K562 (cell line): ENCODE measurements around the gene RALGAPB. TPM values are rescaled to one million over a fixed set of nuclear protein-coding genes. Genes with fewer than 3 reads are reported as not detected.

Experiments used
- ATAC-seq: fragments of 200-7000 bp; cut with Tn5 transposase; 3 replicates; pipeline ENCODE4 v1.9.1; 2020; ENCODE audit warnings: moderate library complexity
- BruUV-seq: library from RNA; stranded (reverse); fragments of 400-500 nt; replicated peaks from 2 replicates; lab custom pipeline; 2021; lab: Mats Ljungman, UMichigan
- CTCF ChIA-PET: fragments of 300-600 bp; formaldehyde crosslinking; extraction: SDS; loops from one replicate; lab custom pipeline; 2021; ENCODE audit warnings: low intra/inter-chr PET ratio; lab: Yijun Ruan, JAX
- POLR2A ChIA-PET: fragments of 300-600, 350-650 bp; sonication (Branson Sonifier 250); formaldehyde crosslinking; extraction: SDS; loops from one replicate; lab custom pipeline; 2021; ENCODE audit warnings: antibody characterized with exemption, inconsistent platforms; lab: Yijun Ruan, JAX
- DNase-seq, 4 experiments: peaks; one replicate each; pipeline versions ENCODE4 v3.0.0 to v3.0.0-alpha.2; 2011 to 2018; ENCODE audit warnings: low spot score in 3 of 4, mixed read lengths in 3 of 4; ENCODE audit errors: extremely low read depth in 1 of 4
- FAIRE-seq: peaks from 2 replicates; lab custom pipeline; 2011; peaks lifted over from hg19 to GRCh38; lab: Jason Lieb, UNC
- H2AFZ ChIP-seq: 2 replicates; pipeline ENCODE4 v1.6.0; 2011; ENCODE audit warnings: low read depth, low read length, control low read depth, inconsistent platforms
- H3K27ac ChIP-seq: fragments of 200-600 bp; 3 replicates; pipeline ENCODE4 v1.8.0; 2011; ENCODE audit warnings: low read depth, mild to moderate bottlenecking, control low read depth, inconsistent platforms, low read length, moderate library complexity, mixed read lengths; ENCODE audit errors: extremely low read depth
- H3K27me3 ChIP-seq, 2 experiments: fragments of 300-600 bp in 1 of 2; 2 replicates in 1 of 2; 3 replicates in 1 of 2; pipeline versions ENCODE4 v1.6.0 to v1.8.0; 2011; ENCODE audit warnings: inconsistent platforms in 2 of 2, low read length in 2 of 2, mild to moderate bottlenecking in 1 of 2, mixed read lengths in 1 of 2, moderate library complexity in 1 of 2; ENCODE audit not compliant: control insufficient read depth in 2 of 2, insufficient read depth in 2 of 2
- H3K36me3 ChIP-seq: fragments of 300-600 bp; 3 replicates; pipeline ENCODE4 v1.8.0; 2011; ENCODE audit warnings: mild to moderate bottlenecking, low read length, inconsistent platforms; ENCODE audit not compliant: control insufficient read depth, insufficient read depth
- H3K4me1 ChIP-seq, 2 experiments: fragments of 200-600 bp in 1 of 2; replicated peaks in 1 of 2; 2 replicates in 1 of 2; 3 replicates in 1 of 2; pipeline versions ENCODE4 v1.5.1 to v1.8.0; 2011; ENCODE audit warnings: inconsistent platforms in 2 of 2, low read length in 2 of 2, mild to moderate bottlenecking in 1 of 2, mixed read lengths in 1 of 2, moderate library complexity in 1 of 2; ENCODE audit not compliant: control insufficient read depth in 2 of 2, insufficient read depth in 2 of 2
- H3K4me2 ChIP-seq: 2 replicates; pipeline ENCODE4 v1.6.1; 2011; ENCODE audit warnings: low read length, control low read depth, inconsistent platforms, mixed read lengths; ENCODE audit not compliant: insufficient read depth
- H3K4me3 ChIP-seq: fragments of 200-600 bp; sonication (generic), shearing (Covaris generic); 2 replicates; pipeline ENCODE4 v1.5.1; 2016; ENCODE audit warnings: control low read depth, inconsistent platforms
- H3K79me2 ChIP-seq: fragments of 200-600 bp; 3 replicates; pipeline ENCODE4 v1.8.0; 2011; ENCODE audit warnings: low read length, inconsistent platforms; ENCODE audit not compliant: control insufficient read depth, insufficient read depth
- H3K9ac ChIP-seq, 2 experiments: 2 replicates each; pipeline versions ENCODE4 v1.6.0 to v1.6.1; 2011; ENCODE audit warnings: low read depth in 2 of 2, low read length in 2 of 2, control low read depth in 1 of 2, inconsistent platforms in 1 of 2, mild to moderate bottlenecking in 1 of 2, mixed read lengths in 1 of 2; ENCODE audit not compliant: insufficient read depth in 1 of 2
- H3K9me1 ChIP-seq: one replicate; pipeline ENCODE4 v1.6.0; 2011; ENCODE audit warnings: inconsistent platforms, mild to moderate bottlenecking, low read length, moderate library complexity; ENCODE audit not compliant: control insufficient read depth, insufficient read depth
- H3K9me3 ChIP-seq: replicated peaks from 2 replicates; pipeline ENCODE4 v1.5.1; 2011; ENCODE audit warnings: low read depth, low read length, inconsistent platforms; ENCODE audit not compliant: control insufficient read depth, insufficient read depth
- H4K20me1 ChIP-seq: replicated peaks from 2 replicates; pipeline ENCODE4 v1.6.1; 2011; ENCODE audit warnings: low read length, inconsistent platforms, mixed read lengths; ENCODE audit not compliant: control insufficient read depth, insufficient read depth
- DMBX1 ChIP-seq: fragments of 250-450 bp; sonication (Bioruptor Pico); IDR thresholded peaks from 2 replicates; pipeline ENCODE4 v1.8.0; 2022; ENCODE audit warnings: inconsistent platforms, mild to moderate bottlenecking, moderate library complexity, borderline replicate concordance
- DNMT1 ChIP-seq: fragments of 450-650 bp; IDR thresholded peaks from 2 replicates; pipeline ENCODE4 v1.6.1; 2016; ENCODE audit warnings: antibody characterized with exemption, mild to moderate bottlenecking
- ETV1 ChIP-seq: fragments of 450-650 bp; conservative IDR thresholded peaks from 2 replicates; pipeline ENCODE4 v1.6.1; 2016; ENCODE audit warnings: missing genetic modification characterization, control low read depth, low read depth, missing compliant biosample characterization
- FOXP1 ChIP-seq: sonication (generic); formaldehyde crosslinking; IDR thresholded peaks from 2 replicates; pipeline ENCODE4 v1.8.0; 2022; ENCODE audit warnings: mild to moderate bottlenecking, missing genetic modification reagents
- MTA3 ChIP-seq: fragments of 450-650 bp; formaldehyde crosslinking; IDR thresholded peaks from 2 replicates; pipeline ENCODE4 v1.6.1; 2017; ENCODE audit warnings: mild to moderate bottlenecking, borderline replicate concordance
- NCOA2 ChIP-seq, 2 experiments: fragments of 450-650 bp; IDR thresholded peaks; 2 replicates each; pipeline ENCODE4 v1.6.1; 2018; ENCODE audit warnings: mild to moderate bottlenecking in 2 of 2, moderate library complexity in 1 of 2; ENCODE audit not compliant: partially characterized antibody in 2 of 2
- NEUROD1 ChIP-seq: fragments of 150-350 bp; IDR thresholded peaks from 2 replicates; pipeline ENCODE4 v1.6.1; 2014; ENCODE audit warnings: borderline replicate concordance, low read length, low read depth; ENCODE audit not compliant: partially characterized antibody
- PHF20 ChIP-seq: fragments of 450-650 bp; IDR thresholded peaks from 2 replicates; pipeline ENCODE4 v1.6.1; 2018; ENCODE audit not compliant: partially characterized antibody
- PRPF4 ChIP-seq: fragments of 200-400 bp; formaldehyde crosslinking; IDR thresholded peaks from one replicate; pipeline ENCODE4 v1.6.1; 2017; ENCODE audit warnings: low read length, low read depth, mild to moderate bottlenecking; ENCODE audit not compliant: insufficient read depth, poor library complexity, severe bottlenecking
- RBM25 ChIP-seq: fragments of 200-400 bp; formaldehyde crosslinking; IDR thresholded peaks from 2 replicates; pipeline ENCODE4 v1.6.1; 2018; ENCODE audit warnings: low read length, low read depth, moderate library complexity; ENCODE audit not compliant: severe bottlenecking
- RBM39 ChIP-seq: fragments of 200-400 bp; formaldehyde crosslinking; optimal IDR thresholded peaks from 2 replicates; pipeline ENCODE3; 2018; ENCODE audit warnings: low read depth, low read length
- SIRT6 ChIP-seq: IDR thresholded peaks from one replicate; pipeline ENCODE4 v1.6.1; 2012; ENCODE audit warnings: low read depth, mild to moderate bottlenecking, control low read depth, inconsistent platforms, low read length, moderate library complexity
- SNIP1 ChIP-seq: fragments of 450-650 bp; IDR thresholded peaks from 2 replicates; pipeline ENCODE4 v1.7.1; 2017; ENCODE audit warnings: low read depth, mild to moderate bottlenecking
- TAL1 ChIP-seq: fragments of 450-650 bp; IDR thresholded peaks from 2 replicates; pipeline ENCODE4 v1.6.1; 2016; ENCODE audit warnings: mild to moderate bottlenecking
- ZNF134 ChIP-seq: fragments of 250-450 bp; sonication (Bioruptor Pico); conservative IDR thresholded peaks from 2 replicates; pipeline ENCODE4 v1.4.0; 2020
- WGBS: fragments of 100-300 bp; shearing (Covaris generic); methylation state at CpG from one replicate; pipeline ENCODE4 v1.1.6; 2016; ENCODE audit warnings: low coverage, mixed read lengths; ENCODE audit not compliant: insufficient coverage; ENCODE audit errors: missing lambda C conversion rate; 5-methylcytosine and 5-hydroxymethylcytosine counted together
- in situ Hi-C: fragments of 300-500 bp; cut with MboI; formaldehyde crosslinking; loops from 4 replicates; pipeline ENCODE4 v1.15.0; 2018; ENCODE audit warnings: inconsistent platforms, mixed read lengths
- intact Hi-C: fragments of 100-400 bp; cut with micrococcal nuclease; formaldehyde crosslinking; loops from 2 replicates; pipeline ENCODE4 v1.14.2; 2022
- polyA plus RNA-seq, 8 experiments: library from polyadenylated mRNA; depleted of rRNA in 4 of 8; stranded (reverse) in 5 of 8; unstranded in 3 of 8; fragments of >200 nt; fragmentation: Nextera tagmentation in 2 of 8; fragmentation: Illumina TruSeq in 1 of 8; extraction: Ambion mirVana in 2 of 8; extraction: Trizol in 1 of 8; gene quantifications; 2 replicates each; pipeline versions ENCODE4 v1.2.1 to v1.2.3, GENCODE V29; 2011 to 2014; ENCODE audit warnings: inconsistent platforms in 1 of 8, missing spikeins in 1 of 8
- total RNA-seq, 7 experiments: library from RNA; depleted of rRNA in 6 of 7; stranded (reverse); fragments of >200 nt in 6 of 7; fragmentation: Illumina TruSeq in 2 of 7; extraction: Trizol in 2 of 7; gene quantifications; 2 replicates each; pipeline versions ENCODE4 v1.2.1 to v1.2.3, GENCODE V29; 2011 to 2021; ENCODE audit warnings: low replicate concordance in 1 of 7
- TF ChIP-seq, protein P1 (sequence below): fragments of 250-450 bp; sonication (Bioruptor Pico); IDR thresholded peaks from 2 replicates; pipeline ENCODE4 v1.5.0; 2020; ENCODE audit warnings: mild to moderate bottlenecking
- TF ChIP-seq, protein P2 (sequence below): fragments of 450-650 bp; IDR thresholded peaks from 2 replicates; pipeline ENCODE4 v1.6.1; 2017; ENCODE audit warnings: mild to moderate bottlenecking, moderate library complexity
- TF ChIP-seq, protein P3 (sequence below), 2 experiments: fragments of 200-800 bp in 1 of 2; sonication (Bioruptor generic) in 1 of 2; sonication (generic) in 1 of 2; formaldehyde crosslinking in 1 of 2; IDR thresholded peaks in 1 of 2; conservative IDR thresholded peaks in 1 of 2; 2 replicates each; pipeline versions ENCODE4 v1.5.0 to v1.6.1; 2016 to 2020; ENCODE audit warnings: missing compliant biosample characterization in 1 of 2, missing genetic modification characterization in 1 of 2, missing genetic modification reagents in 1 of 2

The RALGAPB gene
- total and polyA plus RNA-seq, 9 of the 15 experiments (the other 6 are each of a cell fraction or from before 2014, with no cell fraction given): 4.3 to 25.6 (median 13.6) TPM

DNA sequence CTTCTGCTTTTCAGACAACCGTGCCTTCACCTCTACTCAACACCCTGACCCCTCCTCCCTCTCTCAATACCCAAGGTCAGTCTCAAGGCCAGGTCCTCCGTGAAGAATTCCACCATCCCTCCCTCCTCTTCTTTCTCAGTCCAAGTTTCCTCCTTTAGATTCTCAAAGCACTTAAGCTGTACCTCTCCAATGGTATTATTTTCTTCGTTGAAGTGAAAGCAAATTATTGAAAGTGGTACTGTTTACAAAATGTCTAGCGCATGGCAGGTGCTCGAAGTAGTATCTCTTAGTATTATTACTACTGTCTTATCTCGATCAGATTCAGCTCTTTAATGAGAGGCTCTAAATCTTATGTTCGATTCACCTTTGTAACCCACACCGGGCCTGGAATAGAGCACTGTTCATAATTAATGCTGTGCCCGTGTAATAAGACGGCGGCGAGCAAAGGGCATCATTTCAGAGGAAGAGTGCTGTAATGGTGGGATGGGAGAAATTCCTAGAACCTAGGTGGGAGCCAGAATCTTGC, 593 bp upstream of the RALGAPB start:
- Histone ChIP-seq H3K9ac (peak overlapping the region; percentile 40 to 95), H3K79me2 (peaks cover 43% of the 10 kb centered on the region), H3K4me1 (peaks cover 10 to 16% of the 10 kb centered on the region in 2 experiments; a peak in 4 of 5 replicates), H3K27me3 (no peaks in the 10 kb centered on the region), H2AFZ (peak overlapping the region; percentile 99), H3K9me1 (no peaks in the 10 kb centered on the region), H3K36me3 (0 out of 3 replicates have a peak, but pooled peaks cover 4% of the 10 kb centered on the region), H4K20me1 (peaks cover 5% of the 10 kb centered on the region; the same call in 1 of the 2 replicates), H3K4me3 (peak overlapping the region; percentile 96), H3K27ac (peak overlapping the region; percentile 25; the same call in 2 of the 3 replicates), H3K9me3 (no peaks in the 10 kb centered on the region), H3K4me2 (peak overlapping the region; percentile 92)
- CTCF ChIA-PET: interaction anchor here (0.8 to 1.7 kb wide), 3 partner anchors 26 to 135 kb away, joined by 3 to 7 read pairs (median 6); partner anchors contain the start of gene SNHG17
- POLR2A ChIA-PET: interaction anchor here (0.6 to 2.8 kb wide), 9 partner anchors 11 to 48 kb away, joined by 3 to 21 read pairs (median 5); partner anchors contain the start of gene SNHG17
- FAIRE-seq (no peak), ATAC-seq (peak; percentile 7; the same call in 2 of the 3 replicates), DNase-seq (no peak)
- WGBS: 33% methylated on average over 12 of the region's 12 CpGs
- TSS peak; percentile 82 for BruUV-seq
- intact Hi-C loops (loop anchor here (2.0 to 5.0 kb wide), 2 partner anchors 19 to 35 kb away; partner anchors contain the start of gene SNHG17), in situ Hi-C loops (no loop called here)
- TF ChIP-seq, protein P1, sequence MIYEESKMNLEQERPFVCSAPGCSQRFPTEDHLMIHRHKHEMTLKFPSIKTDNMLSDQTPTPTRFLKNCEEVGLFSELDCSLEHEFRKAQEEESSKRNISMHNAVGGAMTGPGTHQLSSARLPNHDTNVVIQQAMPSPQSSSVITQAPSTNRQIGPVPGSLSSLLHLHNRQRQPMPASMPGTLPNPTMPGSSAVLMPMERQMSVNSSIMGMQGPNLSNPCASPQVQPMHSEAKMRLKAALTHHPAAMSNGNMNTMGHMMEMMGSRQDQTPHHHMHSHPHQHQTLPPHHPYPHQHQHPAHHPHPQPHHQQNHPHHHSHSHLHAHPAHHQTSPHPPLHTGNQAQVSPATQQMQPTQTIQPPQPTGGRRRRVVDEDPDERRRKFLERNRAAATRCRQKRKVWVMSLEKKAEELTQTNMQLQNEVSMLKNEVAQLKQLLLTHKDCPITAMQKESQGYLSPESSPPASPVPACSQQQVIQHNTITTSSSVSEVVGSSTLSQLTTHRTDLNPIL: no peak
- TF ChIP-seq DNMT1 (no peak), NEUROD1 (no peak), RBM25 (no peak), TAL1 (no peak), DMBX1 (no peak), ZNF134 (CRISPR knock-in tag) (no peak), SIRT6 (no peak), RBM39 (no peak), PHF20 (peak; percentile 16), NCOA2 (IDR thresholded peaks at IDR 0.05; ENCODE audit: partially characterized antibody in 2 of 2) (no peak), ETV1 (tag) (no peak), SNIP1 (no peak), FOXP1 (0 out of 2 replicates have a peak, but pooled peaks have one; percentile 3), MTA3 (no peak), PRPF4 (no peak)
- TF ChIP-seq, protein P2, sequence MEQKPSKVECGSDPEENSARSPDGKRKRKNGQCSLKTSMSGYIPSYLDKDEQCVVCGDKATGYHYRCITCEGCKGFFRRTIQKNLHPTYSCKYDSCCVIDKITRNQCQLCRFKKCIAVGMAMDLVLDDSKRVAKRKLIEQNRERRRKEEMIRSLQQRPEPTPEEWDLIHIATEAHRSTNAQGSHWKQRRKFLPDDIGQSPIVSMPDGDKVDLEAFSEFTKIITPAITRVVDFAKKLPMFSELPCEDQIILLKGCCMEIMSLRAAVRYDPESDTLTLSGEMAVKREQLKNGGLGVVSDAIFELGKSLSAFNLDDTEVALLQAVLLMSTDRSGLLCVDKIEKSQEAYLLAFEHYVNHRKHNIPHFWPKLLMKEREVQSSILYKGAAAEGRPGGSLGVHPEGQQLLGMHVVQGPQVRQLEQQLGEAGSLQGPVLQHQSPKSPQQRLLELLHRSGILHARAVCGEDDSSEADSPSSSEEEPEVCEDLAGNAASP: no peak
- TF ChIP-seq, protein P3, sequence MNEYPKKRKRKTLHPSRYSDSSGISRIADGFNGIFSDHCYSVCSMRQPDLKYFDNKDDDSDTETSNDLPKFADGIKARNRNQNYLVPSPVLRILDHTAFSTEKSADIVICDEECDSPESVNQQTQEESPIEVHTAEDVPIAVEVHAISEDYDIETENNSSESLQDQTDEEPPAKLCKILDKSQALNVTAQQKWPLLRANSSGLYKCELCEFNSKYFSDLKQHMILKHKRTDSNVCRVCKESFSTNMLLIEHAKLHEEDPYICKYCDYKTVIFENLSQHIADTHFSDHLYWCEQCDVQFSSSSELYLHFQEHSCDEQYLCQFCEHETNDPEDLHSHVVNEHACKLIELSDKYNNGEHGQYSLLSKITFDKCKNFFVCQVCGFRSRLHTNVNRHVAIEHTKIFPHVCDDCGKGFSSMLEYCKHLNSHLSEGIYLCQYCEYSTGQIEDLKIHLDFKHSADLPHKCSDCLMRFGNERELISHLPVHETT (CRISPR knock-in tag; conservative IDR thresholded peaks at IDR 0.05 in 1 of 2, IDR thresholded peaks at IDR 0.05 in 1 of 2): peak in 1 of 2 experiments; percentile 43; a peak in 1 of 4 replicates
